OCI-LY7 (cell line): Measurements from ENCODE around the gene RAP1GDS1. TPM values are rescaled to one million over a fixed set of nuclear protein-coding genes. Genes with fewer than 3 reads are reported as not detected.

ENCODE experiments used
- BruUV-seq: library from RNA; stranded (reverse); fragments of 400-500 nt; replicated peaks from 2 replicates; lab custom pipeline; 2021; lab: Mats Ljungman, UMichigan
- CTCF ChIA-PET: fragments of 300-600 bp; sonication (Branson Sonifier 250); formaldehyde crosslinking; loops from one replicate; lab custom pipeline; 2022; ENCODE audit warnings: antibody characterized with exemption; ENCODE audit not compliant: unreplicated experiment; lab: Charles Lee
- POLR2A ChIA-PET: fragments of 300-600 bp; sonication (Branson Sonifier 250); formaldehyde crosslinking; loops from one replicate; lab custom pipeline; 2022; ENCODE audit warnings: antibody characterized with exemption; lab: Charles Lee
- DNase-seq: peaks from one replicate; pipeline ENCODE4 v3.0.0-alpha.2; 2015; ENCODE audit warnings: low spot score
- H2AFZ ChIP-seq: fragments of 200-600 bp; sonication (generic), shearing (Covaris generic); 2 replicates; pipeline ENCODE4 v1.6.1; 2014; ENCODE audit warnings: mild to moderate bottlenecking, antibody characterized with exemption, low read length, moderate library complexity
- H3K27ac ChIP-seq: fragments of 200-600 bp; sonication (generic); 2 replicates; pipeline ENCODE4 v1.5.1; 2014; ENCODE audit warnings: mixed run types, low read depth, mild to moderate bottlenecking, moderate library complexity, low read length, inconsistent platforms; ENCODE audit not compliant: poor library complexity, severe bottlenecking
- H3K36me3 ChIP-seq: fragments of 200-600 bp; sonication (generic); 2 replicates; pipeline ENCODE4 v1.6.1; 2014; ENCODE audit warnings: mild to moderate bottlenecking, antibody characterized with exemption, low read length, moderate library complexity, mixed read lengths; ENCODE audit not compliant: insufficient read depth
- H3K4me1 ChIP-seq: fragments of 200-600 bp; sonication (generic); 2 replicates; pipeline ENCODE4 v1.5.1; 2014; ENCODE audit warnings: mild to moderate bottlenecking, low read length; ENCODE audit not compliant: insufficient read depth, poor library complexity, severe bottlenecking
- H3K4me2 ChIP-seq: fragments of 200-600 bp; sonication (generic); 2 replicates; pipeline ENCODE4 v1.6.1; 2014; ENCODE audit warnings: mild to moderate bottlenecking, low read length
- H3K4me3 ChIP-seq: fragments of 200-600 bp; sonication (generic); 2 replicates; pipeline ENCODE4 v1.5.1; 2014; ENCODE audit warnings: mild to moderate bottlenecking, low read depth, low read length; ENCODE audit not compliant: poor library complexity, severe bottlenecking
- H3K79me2 ChIP-seq: fragments of 200-600 bp; sonication (generic); 2 replicates; pipeline ENCODE4 v1.6.1; 2016; ENCODE audit warnings: low read depth, mild to moderate bottlenecking, low read length, moderate library complexity, mixed read lengths; ENCODE audit not compliant: insufficient read depth
- H3K9me2 ChIP-seq: fragments of 200-600 bp; sonication (generic); 2 replicates; pipeline ENCODE4 v1.6.1; 2016; ENCODE audit warnings: mild to moderate bottlenecking, low read length, mixed read lengths; ENCODE audit not compliant: insufficient read depth
- H3K9me3 ChIP-seq: fragments of 200-600 bp; sonication (generic); 2 replicates; pipeline ENCODE4 v1.6.1; 2014; ENCODE audit warnings: mild to moderate bottlenecking, mixed run types, low read length, mixed read lengths
- H4K20me1 ChIP-seq: fragments of 200-600 bp; sonication (generic); 2 replicates; pipeline ENCODE4 v1.6.1; 2014; ENCODE audit warnings: mild to moderate bottlenecking, antibody characterized with exemption, low read length, moderate library complexity, mixed read lengths; ENCODE audit not compliant: insufficient read depth
- CTCF ChIP-seq: fragments of 200-600 bp; sonication (generic); conservative IDR thresholded peaks from 2 replicates; pipeline ENCODE4 v1.5.1; 2014; ENCODE audit warnings: mild to moderate bottlenecking, antibody characterized with exemption, low read length, moderate library complexity, mixed read lengths
- EZH2phosphoT487 ChIP-seq: fragments of 200-600 bp; sonication (generic); IDR thresholded peaks from 2 replicates; pipeline ENCODE4 v1.6.1; 2018; ENCODE audit warnings: low read depth, borderline replicate concordance, mild to moderate bottlenecking, mixed run types, antibody characterized with exemption, low read length, moderate library complexity, mixed read lengths
- intact Hi-C: fragments of 100-400 bp; cut with micrococcal nuclease; formaldehyde crosslinking; loops from one replicate; pipeline ENCODE4 v1.10.0; 2022; ENCODE audit not compliant: unreplicated experiment
- total RNA-seq, 2 experiments: library from RNA; depleted of rRNA in 1 of 2; stranded (reverse); fragments of >200 nt in 1 of 2; shearing (Covaris generic) in 1 of 2; gene quantifications; 2 replicates each; pipeline ENCODE4 v1.2.3, GENCODE V29; 2014 to 2022

Gene RAP1GDS1
- total RNA-seq, 2 experiments from 2014 or later, result 53.5 to 57.8 TPM

- POLR2A ChIA-PET, result interaction anchor here (0.6 to 2.1 kb wide), 2 partner anchors 9 to 223 kb away, joined by 3 to 4 read pairs; no protein-coding TSS in a partner anchor
- intact Hi-C loops, result no loop called here
- no peaks in the 10 kb centered on the region for H3K4me1 ChIP-seq
- no peak overlapping the region for H3K27ac ChIP-seq
- BruUV-seq, result no TSS peak
- H3K9me2 ChIP-seq, result no peaks in the 10 kb centered on the region
- H3K4me3 ChIP-seq, result no peak overlapping the region
- H4K20me1 ChIP-seq, result no peaks in the 10 kb centered on the region
- H3K79me2 ChIP-seq, result no peaks in the 10 kb centered on the region
- H2AFZ ChIP-seq, result no peak overlapping the region
- no peak for DNase-seq
- H3K36me3 ChIP-seq, result no peaks in the 10 kb centered on the region
- CTCF ChIA-PET, result no interaction called here
- H3K4me2 ChIP-seq, result no peak overlapping the region
- no peaks in the 10 kb centered on the region for H3K9me3 ChIP-seq
- TF ChIP-seq EZH2phosphoT487 (no peak), CTCF (no peak)
Observed at GRCh38 chr4:98480535-98480934, 219.4 kb downstream of the RAP1GDS1 start.

- no peak overlapping the region for H3K4me2 ChIP-seq
- no peaks in the 10 kb centered on the region for H3K9me3 ChIP-seq
- H3K4me3 ChIP-seq, result no peak overlapping the region
- H3K9me2 ChIP-seq, result no peaks in the 10 kb centered on the region
- no peak overlapping the region for H3K27ac ChIP-seq
- TF ChIP-seq CTCF (no peak), EZH2phosphoT487 (no peak)
- no peak for DNase-seq
- H2AFZ ChIP-seq, result no peak overlapping the region
- CTCF ChIA-PET, result interaction anchor here (1.2 kb wide), 1 partner anchor 14 kb away, joined by 5 read pairs; no protein-coding TSS in a partner anchor
- H4K20me1 ChIP-seq, result no peaks in the 10 kb centered on the region
- BruUV-seq, result no TSS peak
- H3K4me1 ChIP-seq, result no peaks in the 10 kb centered on the region
- POLR2A ChIA-PET, result interaction anchor here (2.1 kb wide), 1 partner anchor 9 kb away, joined by 4 read pairs; no protein-coding TSS in a partner anchor
- H3K36me3 ChIP-seq, result no peaks in the 10 kb centered on the region
- H3K79me2 ChIP-seq, result no peaks in the 10 kb centered on the region
- intact Hi-C loops, result no loop called here
Observed at GRCh38 chr4:98481167-98481566, 220.0 kb downstream of the RAP1GDS1 start.

GRCh38 chr4:98482503-98482846, 221.3 kb downstream of the RAP1GDS1 start:
- no peaks in the 10 kb centered on the region for H3K36me3 ChIP-seq
- H2AFZ ChIP-seq, result no peak overlapping the region
- no peak overlapping the region for H3K27ac ChIP-seq
- no TSS peak for BruUV-seq
- no peak for DNase-seq
- H3K4me2 ChIP-seq, result no peak overlapping the region
- H3K79me2 ChIP-seq, result no peaks in the 10 kb centered on the region
- no peaks in the 10 kb centered on the region for H3K9me2 ChIP-seq
- intact Hi-C loops, result no loop called here
- ChIA-PET CTCF (interaction anchor here (1.2 kb wide), 1 partner anchor 13 kb away, joined by 5 read pairs; no protein-coding TSS in a partner anchor), POLR2A (interaction anchor here (0.9 kb wide), 1 partner anchor 29 kb away, joined by 3 read pairs; no protein-coding TSS in a partner anchor)
- H3K4me1 ChIP-seq, result no peaks in the 10 kb centered on the region
- H3K9me3 ChIP-seq, result no peaks in the 10 kb centered on the region
- H3K4me3 ChIP-seq, result no peak overlapping the region
- no peaks in the 10 kb centered on the region for H4K20me1 ChIP-seq
- TF ChIP-seq EZH2phosphoT487, result no peak
- TF ChIP-seq CTCF, result no peak
